SJSA1 (cell line): ENCODE results near the gene FAM78A. TPM values are rescaled to one million over a fixed set of nuclear protein-coding genes. Genes with fewer than 3 reads are reported as not detected.
"Not testable (repeated sequence)": the region's sequence is repeated elsewhere in the genome, so short reads cannot be mapped to it uniquely, and the experiment has no call there.

Source experiments
- DNase-seq, 2 experiments: peaks; one replicate each; pipeline ENCODE4 v3.0.0-alpha.2; 2015 to 2020; ENCODE audit warnings: low spot score in 2 of 2, low read depth in 1 of 2
- H3K27ac ChIP-seq: fragments of 250-450 bp; sonication (Bioruptor Pico); 2 replicates; pipeline ENCODE4 v1.5.1; 2020; ENCODE audit warnings: mild to moderate bottlenecking, moderate library complexity
- H3K27me3 ChIP-seq: fragments of 250-450 bp; sonication (Bioruptor Pico); replicated peaks from 2 replicates; pipeline ENCODE4 v1.5.1; 2020; ENCODE audit warnings: mild to moderate bottlenecking, moderate library complexity
- H3K36me3 ChIP-seq: fragments of 250-450 bp; sonication (Bioruptor Pico); 2 replicates; pipeline ENCODE4 v1.5.1; 2020; ENCODE audit warnings: mild to moderate bottlenecking
- H3K4me1 ChIP-seq: fragments of 250-450 bp; sonication (Bioruptor Pico); replicated peaks from 2 replicates; pipeline ENCODE4 v1.6.1; 2021; ENCODE audit warnings: mild to moderate bottlenecking
- H3K4me3 ChIP-seq: fragments of 250-450 bp; sonication (Bioruptor Pico); 2 replicates; pipeline ENCODE4 v1.5.1; 2020; ENCODE audit warnings: mild to moderate bottlenecking
- H3K9me3 ChIP-seq: fragments of 250-450 bp; sonication (Bioruptor Pico); replicated peaks from 2 replicates; pipeline ENCODE4 v1.5.1; 2020; ENCODE audit warnings: mild to moderate bottlenecking
- total RNA-seq: library from RNA; depleted of rRNA; stranded (reverse); fragments of >200 nt; shearing (Covaris generic); gene quantifications from 2 replicates; pipeline ENCODE4 v1.2.3, GENCODE V29; 2014

Gene FAM78A
- total RNA-seq, 1 experiment from 2014 or later = 0.03 TPM

GRCh38 chr9:131271506-131271931, 4.8 kb downstream of the FAM78A start:
- peaks cover under 1% of the 10 kb centered on the region for H3K4me1 ChIP-seq
- peaks cover 13% of the 10 kb centered on the region for H3K27me3 ChIP-seq
- H3K27ac ChIP-seq = no peak overlapping the region
- H3K9me3 ChIP-seq = no peaks in the 10 kb centered on the region
- H3K4me3 ChIP-seq = no peak overlapping the region
- no peak for DNase-seq
- H3K36me3 ChIP-seq = no peaks in the 10 kb centered on the region

GRCh38 chr9:131271016-131271273, 5.4 kb downstream of the FAM78A start:
- DNase-seq, H3K4me1 ChIP-seq: not testable (repeated sequence)

GRCh38 chr9:131270171-131271015, 5.9 kb downstream of the FAM78A start:
- Histone ChIP-seq H3K4me1 (no peaks in the 10 kb centered on the region), H3K27me3 (peaks cover 3% of the 10 kb centered on the region; the same call in 1 of the 2 replicates), H3K4me3 (no peak overlapping the region), H3K36me3 (no peaks in the 10 kb centered on the region), H3K9me3 (no peaks in the 10 kb centered on the region), H3K27ac (no peak overlapping the region)
- DNase-seq = no peak

More at GRCh38 chr9:131271016-131271273, 5.4 kb downstream of the FAM78A start:
- not testable (repeated sequence) for H3K4me3 ChIP-seq, H3K27ac ChIP-seq, H3K36me3 ChIP-seq, H3K9me3 ChIP-seq, H3K27me3 ChIP-seq

- Histone ChIP-seq H3K27me3 (no peaks in the 10 kb centered on the region), H3K9me3 (no peaks in the 10 kb centered on the region), H3K27ac (no peak overlapping the region), H3K4me3 (no peak overlapping the region), H3K4me1 (no peaks in the 10 kb centered on the region), H3K36me3 (no peaks in the 10 kb centered on the region)
- no peak for DNase-seq
Observed at GRCh38 chr9:131266266-131267229, 9.8 kb downstream of the FAM78A start.

- Histone ChIP-seq H3K27ac (no peak overlapping the region), H3K27me3 (no peaks in the 10 kb centered on the region), H3K36me3 (no peaks in the 10 kb centered on the region), H3K4me1 (no peaks in the 10 kb centered on the region), H3K4me3 (no peak overlapping the region), H3K9me3 (no peaks in the 10 kb centered on the region)
- DNase-seq = no peak
Observed at GRCh38 chr9:131264231-131264630, 12.1 kb downstream of the FAM78A start.

GRCh38 chr9:131263701-131264100, 12.6 kb downstream of the FAM78A start:
- no peak for DNase-seq
- Histone ChIP-seq H3K4me3 (no peak overlapping the region), H3K36me3 (no peaks in the 10 kb centered on the region), H3K9me3 (no peaks in the 10 kb centered on the region), H3K4me1 (no peaks in the 10 kb centered on the region), H3K27me3 (no peaks in the 10 kb centered on the region), H3K27ac (no peak overlapping the region)

GRCh38 chr9:131263033-131263343, 13.3 kb downstream of the FAM78A start:
- not testable (repeated sequence) for DNase-seq, H3K36me3 ChIP-seq, H3K27ac ChIP-seq, H3K4me3 ChIP-seq, H3K27me3 ChIP-seq, H3K4me1 ChIP-seq, H3K9me3 ChIP-seq

- no peak for DNase-seq
- Histone ChIP-seq H3K4me1 (no peaks in the 10 kb centered on the region), H3K27ac (no peak overlapping the region), H3K36me3 (no peaks in the 10 kb centered on the region), H3K27me3 (no peaks in the 10 kb centered on the region), H3K9me3 (no peaks in the 10 kb centered on the region), H3K4me3 (no peak overlapping the region)
Observed at GRCh38 chr9:131262327-131263032, 13.8 kb downstream of the FAM78A start.

- Histone ChIP-seq H3K9me3 (no peaks in the 10 kb centered on the region), H3K27ac (no peak overlapping the region), H3K27me3 (no peaks in the 10 kb centered on the region), H3K36me3 (no peaks in the 10 kb centered on the region), H3K4me3 (no peak overlapping the region), H3K4me1 (peaks cover 8% of the 10 kb centered on the region)
- DNase-seq = no peak
Observed at GRCh38 chr9:131260751-131261452, 15.4 kb downstream of the FAM78A start.

- DNase-seq = no peak
- Histone ChIP-seq H3K27me3 (no peaks in the 10 kb centered on the region), H3K4me3 (no peak overlapping the region), H3K27ac (no peak overlapping the region), H3K9me3 (no peaks in the 10 kb centered on the region), H3K36me3 (no peaks in the 10 kb centered on the region), H3K4me1 (peaks cover 8% of the 10 kb centered on the region)
Observed at GRCh38 chr9:131259916-131260597, 16.3 kb downstream of the FAM78A start.

GRCh38 chr9:131259432-131259898, 16.8 kb downstream of the FAM78A start:
- DNase-seq = no peak
- H3K36me3 ChIP-seq = no peaks in the 10 kb centered on the region
- no peaks in the 10 kb centered on the region for H3K9me3 ChIP-seq
- no peak overlapping the region for H3K4me3 ChIP-seq
- peaks cover 8% of the 10 kb centered on the region for H3K4me1 ChIP-seq
- no peaks in the 10 kb centered on the region for H3K27me3 ChIP-seq
- H3K27ac ChIP-seq = no peak overlapping the region

- Histone ChIP-seq H3K4me1 (peaks cover 8% of the 10 kb centered on the region), H3K27ac (no peak overlapping the region), H3K9me3 (no peaks in the 10 kb centered on the region), H3K27me3 (no peaks in the 10 kb centered on the region), H3K4me3 (no peak overlapping the region), H3K36me3 (no peaks in the 10 kb centered on the region)
- no peak for DNase-seq
Observed at GRCh38 chr9:131258698-131259431, 17.4 kb downstream of the FAM78A start.
